Heart right ventricle (tissue), 16 donors: Measurements from ENCODE around the gene REEP6. TPM values are rescaled to one million over a fixed set of nuclear protein-coding genes. Genes with fewer than 3 reads are reported as not detected.
A peak's percentile ranks its signal among the peaks of the same experiment; 100 is the strongest.

Source experiments
- ATAC-seq, 8 donors: fragments of 200-7000 bp; cut with Tn5 transposase; one replicate each; pipeline ENCODE4 v1.9.1; 2020; ENCODE audit warnings: mild to moderate bottlenecking in 8 of 8, moderate library complexity in 8 of 8, moderate number of reproducible peaks in 1 of 8
- DNase-seq, 2 donors: peaks; one replicate each; pipeline ENCODE4 v3.0.0-alpha.2; 2020
- H3K27ac ChIP-seq, 10 donors: fragments of 200-600 bp; sonication (generic) in 2 of 10; one replicate each; pipeline versions ENCODE4 v1.5.0 to v1.8.0; 2020 to 2022; ENCODE audit warnings: mild to moderate bottlenecking in 3 of 10
- H3K27me3 ChIP-seq, 7 donors: fragments of 200-600 bp; one replicate each; pipeline ENCODE4 v1.8.0; 2021 to 2022; ENCODE audit warnings: mild to moderate bottlenecking in 2 of 7
- H3K36me3 ChIP-seq, 9 donors: fragments of 200-600 bp; sonication (generic) in 1 of 9; one replicate each; pipeline versions ENCODE4 v1.5.0 to v1.8.0; 2020 to 2022; ENCODE audit warnings: mild to moderate bottlenecking in 2 of 9
- H3K4me1 ChIP-seq, 9 donors: fragments of 200-600 bp; sonication (generic) in 1 of 9; one replicate each; pipeline versions ENCODE4 v1.5.0 to v1.8.0; 2020 to 2022; ENCODE audit warnings: mild to moderate bottlenecking in 4 of 9
- H3K4me3 ChIP-seq, 10 donors: fragments of 200-600 bp; sonication (generic) in 2 of 10; one replicate each; pipeline versions ENCODE4 v1.5.0 to v1.8.0; 2020 to 2022; ENCODE audit warnings: mild to moderate bottlenecking in 7 of 10, moderate library complexity in 2 of 10
- H3K9me3 ChIP-seq, 11 donors: fragments of 200-600 bp in 10 of 11; sonication (generic) in 2 of 11; one replicate each; pipeline versions ENCODE4 v1.5.0 to v1.8.0; 2013 to 2022; ENCODE audit warnings: mild to moderate bottlenecking in 2 of 11, control low read depth in 1 of 11, moderate library complexity in 1 of 11
- CTCF ChIP-seq, 9 donors: fragments of 200-600 bp; sonication (generic) in 2 of 9; IDR thresholded peaks; one replicate each; pipeline versions ENCODE4 v1.5.0 to v1.8.0; 2021 to 2022; ENCODE audit warnings: antibody characterized with exemption in 9 of 9, mild to moderate bottlenecking in 5 of 9, moderate library complexity in 1 of 9
- WGBS, 2 donors: extraction: QIAGEN DNeasy Blood & Tissue Kit; methylation state at CpG; one replicate each; pipeline ENCODE4 v1.1.7; 2013; ENCODE audit warnings: inconsistent platforms in 1 of 2; 5-methylcytosine and 5-hydroxymethylcytosine counted together
- intact Hi-C, 10 donors: fragments of 100-400 bp; cut with DNase I; formaldehyde crosslinking; loops; one replicate each; pipeline versions ENCODE4 v1.11.1 to v1.14.2; 2022
- polyA plus RNA-seq, 2 donors: library from polyadenylated mRNA; stranded (reverse); fragments of 200-250 nt; gene quantifications; one replicate each; pipeline ENCODE4 v1.2.3, GENCODE V29; 2013
- total RNA-seq, 10 donors: library from RNA; stranded (reverse); fragmentation: NEBNext Ultra II Directional in 3 of 10; extraction: Animal tissue kit (Norgen Biotek cat#: 25700) in 3 of 10; gene quantifications; one replicate each; pipeline versions ENCODE4 v1.2.1 to v1.2.4, GENCODE V29; 2021 to 2023
- donor health status: Arrhythmogenic right ventricular cardiomyopathy.
- donor health status: ischemic (EF 13 %, LVEDD 7.1; RV severe dilation, severe dysfunction).
- donor health status: healthy with polysubstance abuse.
- donor health status: DM: no; HTN: yes; CAD: no.
- donor health status: DM: no; HTN: no; CAD: no.
- donor health status: ischemic (EF 25% LVEDD 6.9; RV normal size, moderate dysfunction).
- donor health status: ischemic (EF 25% LVEDD 5.7; RV mildly dilated, moderate dysfunction).
- donor health status: healthy.
- donor health status: DM: yes; HTN: yes; CAD: no.
- donor health status: Ischemic cardiomyopathy.
- donor health status: ischemic (EF 35%, LVEDD 5.7; RV mildly dilated, moderate dysfunction).
- donor health status: nonischemic (EF 11% LVEDD 7.7; RV severe dilation, severe dysfunction).
- donor health status: DM: yes; HTN: yes; CAD: no.
- donor health status: PGD.
- donor health status: ischemic (EF 29% LVEDD 5.4; RV normal size, mild dysfunction).
- donor health status: nonischemic (EF 23%, LVEDD 6.1; RV moderate dilation, normal function).

REEP6 gene
- total and polyA plus RNA-seq, 12 donors = 1.8 to 5.0 (median 3.8) TPM

GRCh38 chr19:1510807-1511206, 19.8 kb downstream of the REEP6 start:
- Histone ChIP-seq H3K27me3 (peaks cover 0 to 58% (median 14%) of the 10 kb centered on the region in 7 donors), H3K4me3 (no peak overlapping the region), H3K36me3 (peaks cover 0 to 5% (median 0%) of the 10 kb centered on the region in 9 donors), H3K4me1 (peaks cover 7 to 64% (median 26%) of the 10 kb centered on the region in 9 donors), H3K27ac (no peak overlapping the region), H3K9me3 (peaks cover 0 to 6% (median 0%) of the 10 kb centered on the region in 11 donors)
- no peak for TF ChIP-seq CTCF (IDR thresholded peaks at IDR 0.05)
- no peak for ATAC-seq
- DNase-seq = no peak
- intact Hi-C loops = loop anchor here in 4 of 10 donors (5.0 to 10.0 kb wide), 3 partner anchors 46 to 234 kb away; partner anchors contain the start of gene FAM174C (in 1 of the 4)
- 61 to 69% methylated on average over 9 of the region's 9 CpGs for WGBS, 2 donors

DNA sequence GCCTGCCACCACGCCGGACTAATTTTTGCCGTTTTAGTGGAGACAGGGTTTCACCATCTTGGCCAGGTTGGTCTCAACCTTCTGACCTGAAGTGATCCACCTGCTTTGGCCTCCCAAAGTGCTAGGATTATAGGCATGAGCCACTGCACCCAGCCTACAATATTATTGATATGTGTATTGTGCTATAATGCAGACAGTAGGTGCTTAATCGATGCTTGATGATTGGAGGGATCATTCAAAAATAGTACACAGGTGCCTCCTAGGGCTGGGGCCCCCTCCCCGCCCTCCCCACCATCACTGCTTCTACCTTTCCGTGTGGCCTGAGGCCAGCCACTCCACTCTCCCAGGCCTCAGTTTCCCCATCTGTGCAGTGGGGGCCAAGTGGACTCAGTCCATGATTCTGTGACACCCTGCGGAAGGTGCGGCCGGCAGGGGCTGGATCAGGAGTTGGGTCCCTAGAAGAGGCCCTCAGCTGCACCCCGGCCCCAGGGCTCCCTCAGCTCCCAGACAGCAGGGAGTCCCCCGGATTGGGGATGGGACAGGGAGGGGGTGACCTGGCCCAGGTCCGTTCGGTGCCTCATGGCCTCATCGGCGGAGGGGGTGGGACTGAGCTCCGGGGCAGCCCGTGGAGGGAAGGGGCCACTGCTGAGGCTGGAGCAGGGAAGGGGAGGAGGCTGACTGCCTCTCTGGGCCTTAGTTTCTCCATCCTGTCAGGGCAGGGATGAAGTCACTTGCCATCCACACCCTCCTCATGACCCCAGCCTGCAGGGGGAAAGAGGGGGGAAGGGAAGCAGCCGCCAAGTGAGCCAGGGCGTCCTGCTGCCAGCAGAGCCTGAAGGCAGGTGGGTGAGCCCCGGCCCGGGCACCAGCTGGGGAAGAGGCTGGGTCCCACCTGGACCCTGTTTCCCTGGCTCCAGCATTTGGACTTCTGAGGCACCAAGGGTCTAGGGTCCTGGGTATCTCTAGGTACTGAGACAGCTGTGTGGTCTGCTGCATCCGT, 20.6 kb downstream of the REEP6 start:
- 55% methylated on average over 22 of the region's 22 CpGs for WGBS, 2 donors
- intact Hi-C loops = loop anchor here in 4 of 10 donors (5.0 to 10.0 kb wide), 3 partner anchors 47 to 234 kb away; partner anchors contain the start of gene FAM174C (in 1 of the 4)
- H3K4me3 ChIP-seq = peak overlapping the region in 7 of 10 donors; percentile 62 to 74 (median 66)
- ATAC-seq (no peak), DNase-seq (no peak)
- no peak for TF ChIP-seq CTCF (IDR thresholded peaks at IDR 0.05)
- H3K36me3 ChIP-seq = no peaks in the 10 kb centered on the region
- peaks cover 0 to 6% (median 0%) of the 10 kb centered on the region in 11 donors for H3K9me3 ChIP-seq
- H3K4me1 ChIP-seq = peaks cover 7 to 64% (median 26%) of the 10 kb centered on the region in 9 donors
- H3K27me3 ChIP-seq = peaks cover 0 to 58% (median 14%) of the 10 kb centered on the region in 7 donors
- H3K27ac ChIP-seq = peak overlapping the region in 7 of 10 donors; percentile 85 to 97 (median 93)

DNA sequence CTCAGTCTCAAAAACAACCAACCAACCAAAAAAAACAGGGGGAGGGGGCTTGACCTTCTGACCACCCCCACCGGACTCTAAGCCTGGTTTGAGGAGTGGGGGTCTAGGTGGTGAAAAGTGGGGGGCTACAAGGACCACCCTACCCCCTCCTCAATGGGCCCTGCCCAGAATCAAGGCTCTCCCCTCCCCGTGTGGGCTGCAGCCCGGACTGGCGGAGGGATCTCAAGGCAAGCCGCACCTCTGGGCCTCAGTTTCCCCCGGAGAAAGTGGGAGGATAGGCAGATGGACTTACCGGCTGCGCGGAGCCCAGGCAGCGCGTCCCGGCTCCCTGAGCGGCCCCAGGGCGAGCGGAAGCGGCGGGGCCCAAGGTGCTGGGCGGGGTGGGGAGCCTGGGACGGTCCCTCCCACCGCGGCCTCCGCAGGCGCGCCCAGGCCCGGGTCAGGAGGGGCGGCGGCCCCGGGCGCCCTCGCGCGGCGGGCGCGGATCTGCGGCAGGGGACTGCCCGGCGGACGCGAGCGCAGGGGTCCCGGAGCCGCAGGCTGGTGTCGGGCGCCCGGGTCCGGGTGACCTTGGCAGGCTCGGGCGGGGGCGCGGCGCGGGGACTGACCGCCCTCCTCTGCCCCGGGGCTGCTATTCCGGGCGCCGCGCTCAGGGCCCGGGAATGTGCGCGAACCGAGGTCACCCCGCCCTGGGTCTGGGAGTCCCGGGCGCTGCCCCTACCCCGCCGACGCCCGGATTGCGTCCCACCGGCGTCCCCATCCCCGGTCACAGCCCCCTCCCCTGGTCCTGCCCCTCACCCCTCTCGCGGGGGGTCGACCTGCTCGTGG, 21.9 kb downstream of the REEP6 start, which contains the start of gene ADAMTSL5:
Gene ADAMTSL5 (minus strand): TSS at position 349 of the 828 bp plus-strand sequence. CDS start 2,076 bp downstream, outside the sequence.
- intact Hi-C loops = loop anchor here in 4 of 10 donors (5.0 to 10.0 kb wide), 3 partner anchors 48 to 236 kb away; partner anchors contain the start of gene FAM174C (in 1 of the 4)
- Histone ChIP-seq H3K27ac (peak within 1 kb of the TSS; percentile 77 to 97 (median 90)), H3K9me3 (peaks cover 0 to 6% (median 0%) of the 10 kb centered on the region in 11 donors), H3K4me1 (peaks cover 7 to 55% (median 23%) of the 10 kb centered on the region in 9 donors), H3K4me3 (peak within 1 kb of the TSS; percentile 46 to 74 (median 63)), H3K27me3 (peaks cover 0 to 58% (median 14%) of the 10 kb centered on the region in 7 donors), H3K36me3 (no peaks in the 10 kb centered on the region)
- ATAC-seq = peak; percentile 68 to 78 (median 72)
- peak; percentile 58 to 67 for DNase-seq
- WGBS, 2 donors = 2 to 3% methylated on average over 51 to 78 of the region's 78 CpGs
- peak in 3 of 9 donors; percentile 8 to 28 (median 20) for TF ChIP-seq CTCF (IDR thresholded peaks at IDR 0.05)
